Peyer's patch (tissue), 4 donors: ENCODE results near the gene C17orf100.

Experiments used
- CTCF ChIP-seq, 6 experiments: fragments of 450-650 bp in 4 of 6; fragments of 200-600 bp in 2 of 6; sonication (generic) in 1 of 6; IDR thresholded peaks; one replicate each; pipeline ENCODE4 v1.5.1; 2017 to 2019; ENCODE audit warnings: antibody characterized with exemption in 6 of 6, mild to moderate bottlenecking in 3 of 6, moderate library complexity in 1 of 6
- POLR2A ChIP-seq, 2 donors: fragments of 450-650 bp; IDR thresholded peaks; one replicate each; pipeline ENCODE4 v1.5.1; 2017; ENCODE audit warnings: antibody characterized with exemption in 2 of 2, mild to moderate bottlenecking in 2 of 2, moderate library complexity in 2 of 2

- TF ChIP-seq POLR2A (IDR thresholded peaks at IDR 0.05) (no peak), CTCF (IDR thresholded peaks at IDR 0.05) (no peak)
These were observed 49.4 kb downstream of the C17orf100 start for GRCh38 chr17:6700948-6701307.
